Measurements from ENCODE around the gene USP8. TPM values are rescaled to one million over a fixed set of nuclear protein-coding genes. Genes with fewer than 3 reads are reported as not detected.
"Not testable (repeated sequence)": the region's sequence is repeated elsewhere in the genome, so short reads cannot be mapped to it uniquely, and the experiment has no call there.

USP8 gene
- total and polyA plus RNA-seq, 4 donors, result 23.7 to 70.2 (median 40.3) TPM

DNA sequence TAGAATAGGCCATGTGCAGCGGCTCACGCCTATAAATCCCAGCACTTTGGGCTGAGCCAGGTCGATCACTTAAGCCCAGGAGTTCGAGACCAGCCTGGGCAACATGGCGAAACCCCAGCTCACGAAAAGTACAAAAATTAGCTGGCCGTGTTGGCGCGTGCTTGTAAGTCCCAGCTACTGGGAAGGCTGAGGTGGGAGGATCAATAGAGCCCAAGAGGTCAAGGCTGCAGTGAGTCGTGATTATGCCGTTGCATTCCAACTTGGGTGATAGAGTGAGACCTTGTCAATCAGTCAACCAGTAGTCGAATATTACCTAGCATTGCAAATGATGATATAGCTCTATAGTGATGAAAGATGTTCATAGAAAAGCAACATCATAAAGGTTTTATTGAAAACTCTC is 51.9 kb downstream of the USP8 start:
- no peak for DNase-seq
- Histone ChIP-seq H3K4me1 (ENCODE audit: control insufficient read depth in 1 of 2, insufficient read depth in 2 of 2, low read length in 2 of 2) (no peaks in the 10 kb centered on the region), H3K4me3 (ENCODE audit: low read length in 2 of 2) (no peak overlapping the region), H3K27me3 (ENCODE audit: control insufficient read depth in 1 of 2, insufficient read depth in 2 of 2, low read length in 1 of 2) (no peaks in the 10 kb centered on the region), H3K9me3 (ENCODE audit: control insufficient read depth, low read length) (no peaks in the 10 kb centered on the region), H3K36me3 (ENCODE audit: control insufficient read depth in 1 of 2, insufficient read depth in 2 of 2, low read length in 1 of 2) (no peaks in the 10 kb centered on the region), H3K27ac (ENCODE audit: low read depth in 1 of 2, low read length in 2 of 2) (no peak overlapping the region)
- no peak for ATAC-seq (ENCODE audit: low FRiP score)
- 93 to 94% methylated on average over 12 of the region's 12 CpGs for WGBS, 2 donors
- intact Hi-C loops (cut with DNase I), result no loop called here

DNA sequence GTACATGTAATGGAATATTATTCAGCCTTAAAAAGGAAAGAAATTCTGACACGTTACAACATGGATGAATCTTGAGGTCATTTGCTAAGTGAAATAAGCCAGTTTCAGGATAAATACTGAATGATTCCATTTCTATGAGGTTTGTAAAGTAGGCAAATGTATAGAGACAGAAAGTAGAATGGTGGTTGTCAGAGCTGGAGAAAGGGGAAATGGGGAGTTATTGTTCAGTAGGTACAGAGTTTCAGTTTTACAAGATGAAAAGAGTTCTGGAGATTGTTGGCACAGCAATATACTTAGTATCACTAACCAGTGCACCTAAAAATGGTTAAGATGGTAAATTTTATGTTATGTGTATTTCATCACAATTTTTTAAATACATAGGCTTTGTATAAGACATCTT is 60.6 kb downstream of the USP8 start:
- Histone ChIP-seq H3K9me3 (ENCODE audit: control insufficient read depth, low read length) (no peaks in the 10 kb centered on the region), H3K27me3 (ENCODE audit: control insufficient read depth in 1 of 2, insufficient read depth in 2 of 2, low read length in 1 of 2) (no peaks in the 10 kb centered on the region), H3K4me3 (ENCODE audit: low read length in 2 of 2) (no peak overlapping the region), H3K36me3 (ENCODE audit: control insufficient read depth in 1 of 2, insufficient read depth in 2 of 2, low read length in 1 of 2) (no peaks in the 10 kb centered on the region), H3K27ac (ENCODE audit: low read depth in 1 of 2, low read length in 2 of 2) (no peak overlapping the region), H3K4me1 (ENCODE audit: control insufficient read depth in 1 of 2, insufficient read depth in 2 of 2, low read length in 2 of 2) (no peaks in the 10 kb centered on the region)
- intact Hi-C loops (cut with DNase I), result no loop called here
- WGBS, 2 donors, result 91 to 97% methylated on average over 1 of the region's 1 CpG
- ATAC-seq (ENCODE audit: low FRiP score) (no peak), DNase-seq (no peak)

DNA sequence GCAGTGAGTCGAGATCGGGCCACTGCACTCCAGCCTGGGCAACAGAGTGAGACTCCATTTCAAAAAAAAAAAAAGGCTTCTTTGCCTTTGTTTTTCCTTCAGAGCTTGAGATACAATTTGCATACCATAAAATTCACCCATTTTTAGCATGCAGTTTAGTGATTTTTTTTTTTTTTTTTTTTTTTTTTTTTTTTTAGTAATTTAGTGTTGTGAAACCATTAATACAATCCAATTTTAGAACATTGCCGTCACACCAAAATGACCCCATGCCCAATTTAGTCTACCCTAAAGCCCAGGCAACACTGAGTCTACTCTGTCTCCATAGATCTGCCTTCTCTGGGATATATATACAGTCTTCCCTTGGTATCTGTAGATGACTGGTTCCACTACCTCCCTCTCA is 61.2 kb downstream of the USP8 start:
- no peak overlapping the region for H3K4me3 ChIP-seq (ENCODE audit: low read length in 2 of 2)
- H3K9me3 ChIP-seq (ENCODE audit: control insufficient read depth, low read length), result no peaks in the 10 kb centered on the region
- ATAC-seq (ENCODE audit: low FRiP score) (no peak), DNase-seq (no peak)
- H3K4me1 ChIP-seq (ENCODE audit: control insufficient read depth in 1 of 2, insufficient read depth in 2 of 2, low read length in 2 of 2), result no peaks in the 10 kb centered on the region
- intact Hi-C loops (cut with DNase I), result no loop called here
- H3K27ac ChIP-seq (ENCODE audit: low read depth in 1 of 2, low read length in 2 of 2), result no peak overlapping the region
- H3K27me3 ChIP-seq (ENCODE audit: control insufficient read depth in 1 of 2, insufficient read depth in 2 of 2, low read length in 1 of 2), result no peaks in the 10 kb centered on the region
- 96 to 97% methylated on average over 3 of the region's 3 CpGs for WGBS, 2 donors
- no peaks in the 10 kb centered on the region for H3K36me3 ChIP-seq (ENCODE audit: control insufficient read depth in 1 of 2, insufficient read depth in 2 of 2, low read length in 1 of 2)

DNA sequence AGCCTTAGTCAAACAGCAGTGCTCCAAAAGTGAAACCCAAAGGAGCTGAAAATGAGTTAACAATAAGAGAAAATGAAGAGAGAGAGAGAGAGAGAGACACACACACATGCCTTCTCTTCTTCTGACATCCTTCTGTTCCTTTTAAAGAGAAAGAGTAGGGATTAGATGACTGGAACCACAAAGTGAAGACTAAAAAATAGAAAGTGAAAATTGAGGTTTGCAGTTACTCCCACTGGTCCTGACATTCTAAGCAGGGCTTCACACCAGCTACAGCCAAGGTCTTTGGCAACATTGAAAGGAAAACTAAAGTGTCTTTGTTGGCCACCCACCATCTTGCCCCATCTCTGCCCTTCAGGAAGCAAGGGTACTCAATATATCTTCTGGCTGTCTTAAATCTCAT is 63.1 kb downstream of the USP8 start:
- no peaks in the 10 kb centered on the region for H3K27me3 ChIP-seq (ENCODE audit: control insufficient read depth in 1 of 2, insufficient read depth in 2 of 2, low read length in 1 of 2)
- no peak overlapping the region for H3K4me3 ChIP-seq (ENCODE audit: low read length in 2 of 2)
- no peak overlapping the region for H3K27ac ChIP-seq (ENCODE audit: low read depth in 1 of 2, low read length in 2 of 2)
- H3K4me1 ChIP-seq (ENCODE audit: control insufficient read depth in 1 of 2, insufficient read depth in 2 of 2, low read length in 2 of 2), result no peaks in the 10 kb centered on the region
- no peaks in the 10 kb centered on the region for H3K36me3 ChIP-seq (ENCODE audit: control insufficient read depth in 1 of 2, insufficient read depth in 2 of 2, low read length in 1 of 2)
- no peaks in the 10 kb centered on the region for H3K9me3 ChIP-seq (ENCODE audit: control insufficient read depth, low read length)
- intact Hi-C loops (cut with DNase I), result no loop called here
- ATAC-seq (ENCODE audit: low FRiP score) (no peak), DNase-seq (no peak)

DNA sequence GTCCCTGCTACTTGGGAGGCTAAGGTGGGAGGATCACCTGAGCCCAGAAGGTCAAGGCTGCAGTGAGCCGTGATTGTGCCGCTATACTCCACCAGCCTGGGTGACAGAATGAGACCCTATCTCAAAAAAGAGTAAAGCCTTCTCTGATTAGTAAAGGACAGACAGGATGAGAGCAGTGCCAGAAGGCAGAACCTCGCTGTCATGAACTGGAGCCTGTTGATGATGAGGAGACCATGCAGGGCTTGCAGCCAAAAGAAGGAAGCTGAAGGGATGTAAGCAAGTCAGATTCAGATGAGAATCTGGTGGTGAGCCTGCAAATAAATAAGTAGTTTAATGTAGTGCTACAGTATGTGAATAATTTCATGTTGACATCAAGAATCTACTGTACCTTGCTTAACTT is 69.4 kb downstream of the USP8 start:
- Histone ChIP-seq H3K27ac (ENCODE audit: low read depth in 1 of 2, low read length in 2 of 2) (no peak overlapping the region), H3K4me3 (ENCODE audit: low read length in 2 of 2) (no peak overlapping the region), H3K27me3 (ENCODE audit: control insufficient read depth in 1 of 2, insufficient read depth in 2 of 2, low read length in 1 of 2) (no peaks in the 10 kb centered on the region), H3K9me3 (ENCODE audit: control insufficient read depth, low read length) (no peaks in the 10 kb centered on the region), H3K4me1 (ENCODE audit: control insufficient read depth in 1 of 2, insufficient read depth in 2 of 2, low read length in 2 of 2) (no peaks in the 10 kb centered on the region), H3K36me3 (ENCODE audit: control insufficient read depth in 1 of 2, insufficient read depth in 2 of 2, low read length in 1 of 2) (peaks cover 2 to 3% of the 10 kb centered on the region in 2 donors)
- 93% methylated on average over 3 of the region's 3 CpGs for WGBS, 2 donors
- intact Hi-C loops (cut with DNase I), result loop anchor here (10.0 kb wide), 2 partner anchors 71 to 81 kb away; no protein-coding TSS in a partner anchor
- no peak for ATAC-seq (ENCODE audit: low FRiP score)
- DNase-seq, result no peak

DNA sequence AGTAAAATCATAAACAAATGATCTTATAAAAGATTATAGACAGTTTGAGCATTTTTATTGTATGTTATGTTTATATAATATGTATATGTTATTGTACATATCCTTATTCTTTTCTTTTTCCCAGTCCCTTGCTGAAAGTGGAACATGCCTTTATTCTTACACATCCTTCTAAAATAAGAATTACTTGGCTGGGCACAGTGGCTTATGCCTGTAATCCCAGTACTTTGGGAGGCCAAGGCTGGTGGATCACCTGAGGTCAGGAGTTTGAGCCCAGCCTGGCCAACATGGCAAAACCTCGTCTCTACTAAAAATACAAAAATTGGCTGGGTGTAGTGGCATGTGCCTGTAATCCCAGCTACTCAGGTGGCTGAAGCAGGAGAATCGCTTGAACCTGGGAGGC is 70.3 kb downstream of the USP8 start:
- WGBS, 2 donors, result 40 to 45% methylated on average over 2 of the region's 2 CpGs
- not testable (repeated sequence) for H3K36me3 ChIP-seq (ENCODE audit: control insufficient read depth in 1 of 2, insufficient read depth in 2 of 2, low read length in 1 of 2); ATAC-seq (ENCODE audit: low FRiP score); H3K9me3 ChIP-seq (ENCODE audit: control insufficient read depth, low read length); H3K4me1 ChIP-seq (ENCODE audit: control insufficient read depth in 1 of 2, insufficient read depth in 2 of 2, low read length in 2 of 2); H3K27me3 ChIP-seq (ENCODE audit: control insufficient read depth in 1 of 2, insufficient read depth in 2 of 2, low read length in 1 of 2); H3K4me3 ChIP-seq (ENCODE audit: low read length in 2 of 2); H3K27ac ChIP-seq (ENCODE audit: low read depth in 1 of 2, low read length in 2 of 2); DNase-seq
- intact Hi-C loops (cut with DNase I), result loop anchor here (10.0 kb wide), 2 partner anchors 70 to 80 kb away; no protein-coding TSS in a partner anchor

DNA sequence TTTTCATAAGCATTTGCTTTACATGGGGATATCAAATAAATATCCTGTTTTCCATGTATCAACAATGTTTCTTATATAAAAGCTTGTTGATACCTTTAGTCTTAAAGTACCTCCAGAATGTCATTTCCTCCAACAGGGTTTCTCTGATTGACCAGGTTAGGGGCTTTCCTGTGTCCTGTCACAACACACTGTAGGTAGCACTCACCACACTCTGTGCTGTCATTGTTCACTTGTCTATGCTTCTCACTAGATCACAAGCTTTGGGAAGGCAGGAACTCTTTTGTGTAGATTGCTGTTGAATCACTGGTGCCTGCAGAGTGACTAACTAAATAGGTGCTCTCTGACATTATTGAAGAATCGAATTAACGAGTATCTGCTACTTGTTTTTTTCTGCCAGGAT is 72.5 kb downstream of the USP8 start:
- no peaks in the 10 kb centered on the region for H3K4me1 ChIP-seq (ENCODE audit: control insufficient read depth in 1 of 2, insufficient read depth in 2 of 2, low read length in 2 of 2)
- no peak overlapping the region for H3K4me3 ChIP-seq (ENCODE audit: low read length in 2 of 2)
- intact Hi-C loops (cut with DNase I), result loop anchor here (10.0 kb wide), 2 partner anchors 68 to 78 kb away; no protein-coding TSS in a partner anchor
- no peak for DNase-seq
- H3K27ac ChIP-seq (ENCODE audit: low read depth in 1 of 2, low read length in 2 of 2), result no peak overlapping the region
- H3K36me3 ChIP-seq (ENCODE audit: control insufficient read depth in 1 of 2, insufficient read depth in 2 of 2, low read length in 1 of 2), result peaks cover 5% of the 10 kb centered on the region in 2 donors
- ATAC-seq (ENCODE audit: low FRiP score), result no peak
- H3K27me3 ChIP-seq (ENCODE audit: control insufficient read depth in 1 of 2, insufficient read depth in 2 of 2, low read length in 1 of 2), result no peaks in the 10 kb centered on the region
- 95 to 98% methylated on average over 2 of the region's 2 CpGs for WGBS, 2 donors
- H3K9me3 ChIP-seq (ENCODE audit: control insufficient read depth, low read length), result no peaks in the 10 kb centered on the region

DNA sequence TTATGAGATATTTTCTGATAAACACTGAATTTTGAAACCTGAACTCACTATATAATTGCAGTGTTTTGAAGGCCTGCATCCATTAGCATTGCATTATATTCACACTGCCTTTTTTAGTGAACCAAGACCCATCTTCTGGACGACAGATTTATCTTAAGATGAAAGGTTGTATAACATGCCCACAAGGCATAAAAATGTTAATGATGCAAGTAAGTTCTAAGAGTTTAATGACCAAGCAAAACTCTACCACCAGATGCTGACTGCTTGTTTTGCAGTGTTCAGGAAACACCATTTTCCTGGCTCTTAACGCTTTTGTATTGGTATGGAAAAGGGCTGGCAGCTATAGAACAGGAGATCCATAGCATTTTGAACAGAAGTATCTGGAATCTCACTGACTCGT is 76.1 kb downstream of the USP8 start:
- 54 to 58% methylated on average over 3 of the region's 3 CpGs for WGBS, 2 donors
- Histone ChIP-seq H3K36me3 (ENCODE audit: control insufficient read depth in 1 of 2, insufficient read depth in 2 of 2, low read length in 1 of 2) (peaks cover 3% of the 10 kb centered on the region in 2 donors), H3K4me1 (ENCODE audit: control insufficient read depth in 1 of 2, insufficient read depth in 2 of 2, low read length in 2 of 2) (no peaks in the 10 kb centered on the region), H3K9me3 (ENCODE audit: control insufficient read depth, low read length) (no peaks in the 10 kb centered on the region), H3K4me3 (ENCODE audit: low read length in 2 of 2) (no peak overlapping the region), H3K27ac (ENCODE audit: low read depth in 1 of 2, low read length in 2 of 2) (no peak overlapping the region), H3K27me3 (ENCODE audit: control insufficient read depth in 1 of 2, insufficient read depth in 2 of 2, low read length in 1 of 2) (no peaks in the 10 kb centered on the region)
- no peak for DNase-seq
- intact Hi-C loops (cut with DNase I), result no loop called here
- no peak for ATAC-seq (ENCODE audit: low FRiP score)

DNA sequence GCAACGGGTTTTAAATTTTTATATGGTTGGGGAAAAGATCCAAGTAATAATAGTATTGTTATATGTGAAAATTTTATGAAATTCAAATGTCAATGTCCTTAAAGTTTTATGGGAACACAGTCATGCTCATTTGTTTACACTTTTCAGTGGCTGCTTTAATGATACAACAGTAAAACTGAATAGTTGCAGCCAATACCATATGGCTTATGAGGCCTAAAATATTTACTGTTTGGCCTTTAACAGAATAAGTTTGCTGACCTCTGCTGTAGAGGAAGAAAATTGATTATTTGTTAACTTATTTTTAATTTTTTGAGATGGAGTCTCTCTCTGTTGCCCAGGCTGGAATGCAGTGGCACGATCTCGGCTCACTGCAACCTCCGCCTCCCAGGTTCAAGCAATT is 77.6 kb downstream of the USP8 start:
- ATAC-seq (ENCODE audit: low FRiP score) (no peak), DNase-seq (no peak)
- H3K27ac ChIP-seq (ENCODE audit: low read depth in 1 of 2, low read length in 2 of 2), result no peak overlapping the region
- no peaks in the 10 kb centered on the region for H3K4me1 ChIP-seq (ENCODE audit: control insufficient read depth in 1 of 2, insufficient read depth in 2 of 2, low read length in 2 of 2)
- no peak overlapping the region for H3K4me3 ChIP-seq (ENCODE audit: low read length in 2 of 2)
- H3K9me3 ChIP-seq (ENCODE audit: control insufficient read depth, low read length), result no peaks in the 10 kb centered on the region
- intact Hi-C loops (cut with DNase I), result no loop called here
- no peaks in the 10 kb centered on the region for H3K27me3 ChIP-seq (ENCODE audit: control insufficient read depth in 1 of 2, insufficient read depth in 2 of 2, low read length in 1 of 2)
- 93 to 95% methylated on average over 4 of the region's 4 CpGs for WGBS, 2 donors
- peaks cover 2 to 3% of the 10 kb centered on the region in 2 donors for H3K36me3 ChIP-seq (ENCODE audit: control insufficient read depth in 1 of 2, insufficient read depth in 2 of 2, low read length in 1 of 2)

Data from aorta (tissue), 5 donors.